Measurements from ENCODE around the gene ALK. TPM values are rescaled to one million over a fixed set of nuclear protein-coding genes. Genes with fewer than 3 reads are reported as not detected.

The ALK gene
- polyA plus RNA-seq, 3 donors = not detected

GRCh38 chr2:29691391-29691950 is 229.9 kb downstream of the ALK start:
- no peak overlapping the region for H3K27ac ChIP-seq (ENCODE audit: low read depth in 1 of 2, low read length in 2 of 2)
- H3K27me3 ChIP-seq (ENCODE audit: control insufficient read depth in 2 of 2, insufficient read depth in 2 of 2, low read length in 2 of 2) = no peaks in the 10 kb centered on the region
- H4K20me1 ChIP-seq (ENCODE audit: insufficient read depth, low read length) = no peaks in the 10 kb centered on the region
- peaks cover 5% of the 10 kb centered on the region in 2 donors for H3K9me3 ChIP-seq (replicated peaks in 1 of 2; ENCODE audit: control insufficient read depth in 1 of 2, insufficient read depth in 1 of 2, low read length in 2 of 2)
- no peak overlapping the region for H3K4me2 ChIP-seq (replicated peaks; ENCODE audit: extremely low read depth, low read length, poor library complexity, severe bottlenecking)
- no peak for TF ChIP-seq CTCF (IDR thresholded peaks at IDR 0.05)
- H2AFZ ChIP-seq (ENCODE audit: insufficient read depth, low read depth, low read length, poor library complexity, severe bottlenecking) = no peak overlapping the region
- intact Hi-C loops (cut with micrococcal nuclease) = no loop called here
- no peak overlapping the region for H3K4me3 ChIP-seq (replicated peaks in 1 of 3; ENCODE audit: low read depth in 2 of 3, low read length in 3 of 3)
- WGBS (ENCODE audit: insufficient coverage) = no CpG with 5 or more reads among the region's 2 CpGs
- H3K36me3 ChIP-seq (replicated peaks in 1 of 2; ENCODE audit: control insufficient read depth in 1 of 2, insufficient read depth in 2 of 2, low read length in 2 of 2) = no peaks in the 10 kb centered on the region
- Mint-ChIP-seq H3K27ac (no peak overlapping the region), H3K4me1 (no peaks in the 10 kb centered on the region), H3K36me3 (no peaks in the 10 kb centered on the region), H3K9me3 (peaks cover 2 to 20% (median 9%) of the 10 kb centered on the region in 7 donors), H3K4me3 (no peak overlapping the region), H3K27me3 (ENCODE audit: low read depth in 3 of 3) (peaks cover 0 to 2% (median 0%) of the 10 kb centered on the region in 3 donors)
- DNase-seq = no peak
- no peaks in the 10 kb centered on the region for H3K79me2 ChIP-seq (ENCODE audit: insufficient read depth, low read length)
- no peak overlapping the region for H3K9ac ChIP-seq (ENCODE audit: insufficient read depth, low read length, poor library complexity, severe bottlenecking)
- H3K4me1 ChIP-seq (ENCODE audit: control insufficient read depth in 1 of 2, insufficient read depth in 2 of 2, low read length in 2 of 2) = no peaks in the 10 kb centered on the region

- DNase-seq = no peak
- no peak for TF ChIP-seq CTCF (IDR thresholded peaks at IDR 0.05)
- intact Hi-C loops (cut with micrococcal nuclease) = no loop called here
These were observed 231.7 kb downstream of the ALK start for GRCh38 chr2:29689666-29690065.

More at GRCh38 chr2:29689666-29690065, 231.7 kb downstream of the ALK start:
- no peaks in the 10 kb centered on the region for H3K4me1 Mint-ChIP-seq
- Histone ChIP-seq H3K27me3 (ENCODE audit: control insufficient read depth in 2 of 2, insufficient read depth in 2 of 2, low read length in 2 of 2) (no peaks in the 10 kb centered on the region), H3K4me1 (ENCODE audit: control insufficient read depth in 1 of 2, insufficient read depth in 2 of 2, low read length in 2 of 2) (no peaks in the 10 kb centered on the region), H3K79me2 (ENCODE audit: insufficient read depth, low read length) (no peaks in the 10 kb centered on the region), H2AFZ (ENCODE audit: insufficient read depth, low read depth, low read length, poor library complexity, severe bottlenecking) (no peak overlapping the region), H3K36me3 (replicated peaks in 1 of 2; ENCODE audit: control insufficient read depth in 1 of 2, insufficient read depth in 2 of 2, low read length in 2 of 2) (no peaks in the 10 kb centered on the region), H4K20me1 (ENCODE audit: insufficient read depth, low read length) (no peaks in the 10 kb centered on the region), H3K9me3 (replicated peaks in 1 of 2; ENCODE audit: control insufficient read depth in 1 of 2, insufficient read depth in 1 of 2, low read length in 2 of 2) (peaks cover 0 to 2% of the 10 kb centered on the region in 2 donors), H3K4me2 (replicated peaks; ENCODE audit: extremely low read depth, low read length, poor library complexity, severe bottlenecking) (no peak overlapping the region), H3K9ac (ENCODE audit: insufficient read depth, low read length, poor library complexity, severe bottlenecking) (no peak overlapping the region), H3K27ac (ENCODE audit: low read depth in 1 of 2, low read length in 2 of 2) (no peak overlapping the region), H3K4me3 (replicated peaks in 1 of 3; ENCODE audit: low read depth in 2 of 3, low read length in 3 of 3) (no peak overlapping the region)
- H3K9me3 Mint-ChIP-seq = peaks cover under 1 to 13% (median 6%) of the 10 kb centered on the region in 7 donors
- no peaks in the 10 kb centered on the region for H3K36me3 Mint-ChIP-seq
- WGBS (ENCODE audit: insufficient coverage) = 100% methylated on average over 4 of the region's 5 CpGs
- no peaks in the 10 kb centered on the region for H3K27me3 Mint-ChIP-seq (ENCODE audit: low read depth in 3 of 3)
- H3K27ac Mint-ChIP-seq = no peak overlapping the region
- no peak overlapping the region for H3K4me3 Mint-ChIP-seq

Measured in CD14-positive monocyte (primary cell).